Measurements from ENCODE around the gene YRDC. TPM values are rescaled to one million over a fixed set of nuclear protein-coding genes. Genes with fewer than 3 reads are reported as not detected.

The YRDC gene
- total and polyA plus RNA-seq, 3 donors from 2014 or later = 39.7 to 46.7 (median 42.8) TPM

- TF ChIP-seq, protein P1, sequence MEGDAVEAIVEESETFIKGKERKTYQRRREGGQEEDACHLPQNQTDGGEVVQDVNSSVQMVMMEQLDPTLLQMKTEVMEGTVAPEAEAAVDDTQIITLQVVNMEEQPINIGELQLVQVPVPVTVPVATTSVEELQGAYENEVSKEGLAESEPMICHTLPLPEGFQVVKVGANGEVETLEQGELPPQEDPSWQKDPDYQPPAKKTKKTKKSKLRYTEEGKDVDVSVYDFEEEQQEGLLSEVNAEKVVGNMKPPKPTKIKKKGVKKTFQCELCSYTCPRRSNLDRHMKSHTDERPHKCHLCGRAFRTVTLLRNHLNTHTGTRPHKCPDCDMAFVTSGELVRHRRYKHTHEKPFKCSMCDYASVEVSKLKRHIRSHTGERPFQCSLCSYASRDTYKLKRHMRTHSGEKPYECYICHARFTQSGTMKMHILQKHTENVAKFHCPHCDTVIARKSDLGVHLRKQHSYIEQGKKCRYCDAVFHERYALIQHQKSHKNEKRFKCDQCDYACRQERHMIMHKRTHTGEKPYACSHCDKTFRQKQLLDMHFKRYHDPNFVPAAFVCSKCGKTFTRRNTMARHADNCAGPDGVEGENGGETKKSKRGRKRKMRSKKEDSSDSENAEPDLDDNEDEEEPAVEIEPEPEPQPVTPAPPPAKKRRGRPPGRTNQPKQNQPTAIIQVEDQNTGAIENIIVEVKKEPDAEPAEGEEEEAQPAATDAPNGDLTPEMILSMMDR (IDR thresholded peaks at IDR 0.05) = no peak
- no peak for TF ChIP-seq POLR2A (IDR thresholded peaks at IDR 0.05)
- no peaks in the 10 kb centered on the region for H3K36me3 ChIP-seq (ENCODE audit: low read depth, missing control alignments)
- intact Hi-C loops (cut with DNase I; ENCODE audit: low total_unique reads) = no loop called here
- no peaks in the 10 kb centered on the region for H3K9me3 ChIP-seq
- H3K4me1 ChIP-seq = peaks cover 11% of the 10 kb centered on the region
- 12 to 16% methylated on average over 11 to 43 of the region's 59 CpGs for WGBS, 2 donors
- H3K4me3 ChIP-seq = peak overlapping the region in 1 of 2 donors; percentile 53
- no peak overlapping the region for H3K27ac ChIP-seq
- H3K27me3 ChIP-seq = no peaks in the 10 kb centered on the region
- DNase-seq = no peak
These were observed 13.4 kb downstream of the YRDC start for GRCh38 chr1:37794372-37795339.

DNA sequence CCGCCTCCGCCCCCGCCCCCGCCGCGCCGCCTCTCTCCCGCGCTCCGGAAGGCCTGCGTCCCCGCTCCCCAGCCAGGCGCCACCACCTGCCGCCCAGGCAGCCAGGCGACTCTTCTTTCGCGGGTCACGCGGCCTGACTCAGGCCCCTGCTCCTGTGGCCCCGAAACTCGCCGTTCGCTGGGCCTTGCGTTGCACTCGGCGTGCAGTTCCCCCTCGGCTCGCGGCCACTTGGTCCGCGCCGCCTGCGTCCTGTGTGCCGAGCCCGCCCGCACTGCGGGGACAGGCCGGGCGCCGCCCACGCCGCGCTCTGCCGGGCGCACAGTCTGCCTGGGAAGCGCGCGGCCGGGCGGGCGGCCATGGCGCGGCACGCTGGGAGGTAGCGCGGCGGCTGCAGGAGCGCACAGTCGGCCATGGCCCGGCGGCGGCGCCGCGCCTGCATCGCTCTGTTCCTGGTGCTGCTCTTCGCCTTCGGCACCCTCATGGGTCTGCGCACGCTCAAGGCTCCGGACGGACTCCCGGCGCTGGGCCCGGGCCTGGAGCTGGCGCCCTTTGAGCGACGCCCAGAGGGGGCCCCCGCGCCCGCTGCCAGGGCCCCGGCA lies 14.1 kb downstream of the YRDC start, which contains the start of gene MANEAL:
TSS of gene MANEAL (plus strand) at position 75 of the 599 bp plus-strand sequence. CDS start at position 411, 336 bp downstream.
- H3K27ac ChIP-seq = no peak within 1 kb of the TSS
- no peaks in the 10 kb centered on the region for H3K9me3 ChIP-seq
- DNase-seq = peak; percentile 63
- H3K4me3 ChIP-seq = peak within 1 kb of the TSS; percentile 55 to 65
- intact Hi-C loops (cut with DNase I; ENCODE audit: low total_unique reads) = no loop called here
- no peaks in the 10 kb centered on the region for H3K36me3 ChIP-seq (ENCODE audit: low read depth, missing control alignments)
- 0% methylated on average over 7 to 51 of the region's 82 CpGs for WGBS, 2 donors
- H3K27me3 ChIP-seq = no peaks in the 10 kb centered on the region
- H3K4me1 ChIP-seq = peaks cover 11% of the 10 kb centered on the region
- no peak for TF ChIP-seq POLR2A (IDR thresholded peaks at IDR 0.05)
- TF ChIP-seq, protein P1 (IDR thresholded peaks at IDR 0.05) = no peak

DNA sequence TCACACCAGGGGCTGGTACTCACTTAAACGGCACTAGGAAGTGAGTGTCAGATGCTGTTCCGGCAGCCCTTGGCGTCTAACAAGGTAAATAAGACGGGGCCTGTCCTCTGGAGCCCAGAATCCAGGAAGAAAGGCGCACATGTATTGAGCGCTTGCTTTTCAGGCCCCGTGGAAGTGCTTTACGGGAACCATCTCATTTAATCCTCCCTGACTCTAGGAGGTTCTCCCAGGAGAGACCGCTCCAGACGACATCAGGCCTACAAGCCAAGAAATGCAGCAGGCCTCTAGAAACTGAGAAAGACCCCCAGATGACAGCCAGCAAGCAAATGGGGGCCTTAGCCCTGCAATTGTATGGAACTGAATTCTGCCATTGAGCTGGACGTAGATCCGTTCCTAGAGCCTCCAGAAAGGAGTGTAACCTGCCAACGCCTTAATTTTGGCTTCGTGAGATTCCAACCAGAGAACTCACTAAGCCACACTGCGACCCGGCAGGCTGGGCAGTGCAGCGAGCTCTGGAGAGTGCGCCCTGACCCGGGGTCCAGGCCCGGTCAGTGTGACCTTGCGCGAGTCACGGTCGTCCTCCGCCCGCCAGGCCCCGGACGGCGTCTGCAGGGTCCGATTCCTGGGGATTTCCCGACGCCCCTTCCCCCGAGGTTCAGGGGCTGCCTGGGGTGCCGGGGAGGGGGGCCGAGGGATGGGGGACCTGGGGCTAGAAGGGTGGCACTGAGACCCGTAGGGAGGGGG lies 14.9 kb downstream of the YRDC start:
- H3K27me3 ChIP-seq = no peaks in the 10 kb centered on the region
- TF ChIP-seq, protein P1 (IDR thresholded peaks at IDR 0.05) = no peak
- no peak for TF ChIP-seq POLR2A (IDR thresholded peaks at IDR 0.05)
- H3K4me3 ChIP-seq = peak overlapping the region; percentile 55 to 65
- DNase-seq = no peak
- H3K4me1 ChIP-seq = peaks cover 11% of the 10 kb centered on the region
- 23% methylated on average over 27 to 36 of the region's 36 CpGs for WGBS, 2 donors
- H3K27ac ChIP-seq = no peak overlapping the region
- no peaks in the 10 kb centered on the region for H3K36me3 ChIP-seq (ENCODE audit: low read depth, missing control alignments)
- H3K9me3 ChIP-seq = no peaks in the 10 kb centered on the region
- intact Hi-C loops (cut with DNase I; ENCODE audit: low total_unique reads) = no loop called here

DNA sequence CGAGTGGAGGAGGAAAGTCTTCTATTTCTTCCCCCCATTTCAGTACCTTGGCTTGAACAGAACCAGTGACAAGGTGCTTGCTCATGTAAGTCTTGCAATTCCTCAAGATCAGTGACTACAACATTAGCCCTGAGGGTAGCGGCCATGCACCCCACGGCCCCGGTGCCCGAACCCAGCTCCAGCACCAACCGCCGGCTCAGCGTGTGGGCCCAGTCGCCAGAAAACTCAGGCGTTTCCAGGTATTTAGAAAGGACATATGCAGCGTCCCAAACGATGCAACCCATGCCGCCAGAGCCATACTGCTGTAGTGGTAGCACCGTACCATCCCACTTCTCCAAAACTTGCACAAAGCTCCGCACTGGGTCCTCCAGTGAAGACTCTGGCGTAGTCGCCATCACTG lies 25.5 kb downstream of the YRDC start:
- H3K9me3 ChIP-seq = no peaks in the 10 kb centered on the region
- DNase-seq = no peak
- H3K36me3 ChIP-seq (ENCODE audit: low read depth, missing control alignments) = no peaks in the 10 kb centered on the region
- H3K27ac ChIP-seq = no peak overlapping the region
- TF ChIP-seq, protein P1 (IDR thresholded peaks at IDR 0.05) = no peak
- TF ChIP-seq POLR2A (IDR thresholded peaks at IDR 0.05) = no peak
- no peak overlapping the region for H3K4me3 ChIP-seq
- intact Hi-C loops (cut with DNase I; ENCODE audit: low total_unique reads) = no loop called here
- no peaks in the 10 kb centered on the region for H3K27me3 ChIP-seq
- no peaks in the 10 kb centered on the region for H3K4me1 ChIP-seq
- 86 to 87% methylated on average over 17 of the region's 17 CpGs for WGBS, 2 donors

Data from testis (tissue), 3 donors.